Measurements from ENCODE around the gene PDZD2.

The PDZD2 gene

GRCh38 chr5:31981361-31981945, 342.5 kb downstream of the PDZD2 start:
- DNase-seq (ENCODE audit: low spot score), result no peak

GRCh38 chr5:31982027-31982426, 343.1 kb downstream of the PDZD2 start:
- no peak for DNase-seq (ENCODE audit: low spot score)

- no peak for DNase-seq (ENCODE audit: low spot score)
Observed at GRCh38 chr5:31982621-31983020, 343.7 kb downstream of the PDZD2 start.

GRCh38 chr5:31983851-31984250, 344.9 kb downstream of the PDZD2 start:
- no peak for DNase-seq (ENCODE audit: low spot score)

- no peak for DNase-seq (ENCODE audit: low spot score)
Observed at GRCh38 chr5:31984691-31985090, 345.8 kb downstream of the PDZD2 start.

GRCh38 chr5:31986101-31986500, 347.2 kb downstream of the PDZD2 start:
- no peak for DNase-seq (ENCODE audit: low spot score)

GRCh38 chr5:31987985-31988710, 349.2 kb downstream of the PDZD2 start:
- DNase-seq (ENCODE audit: low spot score), result no peak

- DNase-seq (ENCODE audit: low spot score), result no peak
Observed at GRCh38 chr5:31990081-31990650, 351.2 kb downstream of the PDZD2 start.

- no peak for DNase-seq (ENCODE audit: low spot score)
Observed at GRCh38 chr5:31990701-31991110, 351.8 kb downstream of the PDZD2 start.

GRCh38 chr5:31992377-31992776, 353.4 kb downstream of the PDZD2 start:
- no peak for DNase-seq (ENCODE audit: low spot score)

- DNase-seq (ENCODE audit: low spot score), result no peak
Observed at GRCh38 chr5:31993165-31993961, 354.4 kb downstream of the PDZD2 start.

- no peak for DNase-seq (ENCODE audit: low spot score)
Observed at GRCh38 chr5:31995006-31995405, 356.1 kb downstream of the PDZD2 start.

- DNase-seq (ENCODE audit: low spot score), result no peak
Observed at GRCh38 chr5:31995714-31996113, 356.8 kb downstream of the PDZD2 start.

GRCh38 chr5:31996909-31997308, 358.0 kb downstream of the PDZD2 start:
- DNase-seq (ENCODE audit: low spot score), result no peak

GRCh38 chr5:31999470-31999869, 360.5 kb downstream of the PDZD2 start:
- no peak for DNase-seq (ENCODE audit: low spot score)

GRCh38 chr5:32000731-32001130, 361.8 kb downstream of the PDZD2 start:
- DNase-seq (ENCODE audit: low spot score), result no peak

GRCh38 chr5:32001284-32001683, 362.4 kb downstream of the PDZD2 start:
- DNase-seq (ENCODE audit: low spot score), result no peak

- DNase-seq (ENCODE audit: low spot score), result no peak
Observed at GRCh38 chr5:32001707-32002106, 362.8 kb downstream of the PDZD2 start.

- no peak for DNase-seq (ENCODE audit: low spot score)
Observed at GRCh38 chr5:32002755-32003154, 363.8 kb downstream of the PDZD2 start.

GRCh38 chr5:32003981-32004380, 365.1 kb downstream of the PDZD2 start:
- DNase-seq (ENCODE audit: low spot score), result no peak

- no peak for DNase-seq (ENCODE audit: low spot score)
Observed at GRCh38 chr5:32004404-32004803, 365.5 kb downstream of the PDZD2 start.

GRCh38 chr5:32008746-32009145, 369.8 kb downstream of the PDZD2 start:
- DNase-seq (ENCODE audit: low spot score), result no peak

- no peak for DNase-seq (ENCODE audit: low spot score)
Observed at GRCh38 chr5:32013658-32014057, 374.7 kb downstream of the PDZD2 start.
